RWPE2 (cell line): Measurements from ENCODE around the gene CAPN14.

Source experiments
- ATAC-seq: fragments of 200-7000 bp; cut with Tn5 transposase; 3 replicates; pipeline ENCODE4 v1.9.1; 2021; ENCODE audit warnings: low read depth
- DNase-seq: peaks from one replicate; pipeline ENCODE4 v3.0.0-alpha.2; 2020; ENCODE audit warnings: low spot score
- H3K27ac ChIP-seq: fragments of 450-650 bp; 2 replicates; pipeline ENCODE4 v1.5.1; 2017; ENCODE audit warnings: mild to moderate bottlenecking; ENCODE audit not compliant: poor library complexity, severe bottlenecking
- H3K27me3 ChIP-seq: fragments of 250-450 bp; sonication (Bioruptor Pico); 2 replicates; pipeline ENCODE4 v1.5.1; 2021; ENCODE audit warnings: mild to moderate bottlenecking, moderate library complexity; ENCODE audit not compliant: insufficient read depth, poor library complexity, severe bottlenecking
- H3K36me3 ChIP-seq: fragments of 250-450 bp; sonication (Bioruptor Pico); 2 replicates; pipeline ENCODE4 v1.5.1; 2020; ENCODE audit warnings: low read depth, mild to moderate bottlenecking, moderate library complexity
- H3K4me1 ChIP-seq: fragments of 250-450 bp; sonication (Bioruptor Pico); 2 replicates; pipeline ENCODE4 v1.5.1; 2021; ENCODE audit warnings: mild to moderate bottlenecking, moderate library complexity; ENCODE audit not compliant: insufficient read depth, poor library complexity, severe bottlenecking
- H3K4me3 ChIP-seq: fragments of 250-450 bp; sonication (Bioruptor Pico); 2 replicates; pipeline ENCODE4 v1.5.1; 2021; ENCODE audit warnings: mild to moderate bottlenecking, moderate library complexity; ENCODE audit not compliant: severe bottlenecking
- H3K9me3 ChIP-seq: fragments of 250-450 bp; sonication (Bioruptor Pico); 2 replicates; pipeline ENCODE4 v1.5.1; 2021; ENCODE audit warnings: mild to moderate bottlenecking, moderate library complexity; ENCODE audit not compliant: severe bottlenecking
- TF ChIP-seq, protein P1 (sequence below): fragments of 450-650 bp; IDR thresholded peaks from one replicate; pipeline ENCODE4 v1.5.1; 2017; ENCODE audit warnings: mild to moderate bottlenecking, moderate library complexity; ENCODE audit not compliant: poor library complexity, severe bottlenecking

The CAPN14 gene

DNA sequence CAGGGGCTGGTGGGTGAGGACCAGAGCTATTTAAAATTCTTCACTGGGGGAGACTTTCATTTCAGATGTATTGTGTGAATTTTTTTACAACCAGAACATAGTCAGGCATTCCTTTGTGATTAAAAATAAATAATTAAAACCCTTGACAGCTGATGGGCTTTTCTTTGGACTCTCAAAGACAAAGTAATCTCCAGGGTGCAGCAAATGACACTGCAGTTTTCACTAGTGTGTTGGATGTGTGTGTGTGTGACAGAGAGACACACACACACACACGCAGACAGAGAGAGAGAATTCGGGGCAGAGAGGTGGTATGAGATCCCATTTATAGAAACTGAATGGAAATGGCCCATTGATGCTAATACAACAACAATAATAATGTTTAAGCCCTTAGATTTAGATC is 68.8 kb downstream of the CAPN14 start:
- no peak for DNase-seq
- H3K9me3 ChIP-seq: no peaks in the 10 kb centered on the region
- no peak for ATAC-seq
- H3K4me1 ChIP-seq: no peaks in the 10 kb centered on the region
- TF ChIP-seq, protein P1, sequence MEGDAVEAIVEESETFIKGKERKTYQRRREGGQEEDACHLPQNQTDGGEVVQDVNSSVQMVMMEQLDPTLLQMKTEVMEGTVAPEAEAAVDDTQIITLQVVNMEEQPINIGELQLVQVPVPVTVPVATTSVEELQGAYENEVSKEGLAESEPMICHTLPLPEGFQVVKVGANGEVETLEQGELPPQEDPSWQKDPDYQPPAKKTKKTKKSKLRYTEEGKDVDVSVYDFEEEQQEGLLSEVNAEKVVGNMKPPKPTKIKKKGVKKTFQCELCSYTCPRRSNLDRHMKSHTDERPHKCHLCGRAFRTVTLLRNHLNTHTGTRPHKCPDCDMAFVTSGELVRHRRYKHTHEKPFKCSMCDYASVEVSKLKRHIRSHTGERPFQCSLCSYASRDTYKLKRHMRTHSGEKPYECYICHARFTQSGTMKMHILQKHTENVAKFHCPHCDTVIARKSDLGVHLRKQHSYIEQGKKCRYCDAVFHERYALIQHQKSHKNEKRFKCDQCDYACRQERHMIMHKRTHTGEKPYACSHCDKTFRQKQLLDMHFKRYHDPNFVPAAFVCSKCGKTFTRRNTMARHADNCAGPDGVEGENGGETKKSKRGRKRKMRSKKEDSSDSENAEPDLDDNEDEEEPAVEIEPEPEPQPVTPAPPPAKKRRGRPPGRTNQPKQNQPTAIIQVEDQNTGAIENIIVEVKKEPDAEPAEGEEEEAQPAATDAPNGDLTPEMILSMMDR: no peak
- H3K27me3 ChIP-seq: peaks cover 5% of the 10 kb centered on the region
- H3K36me3 ChIP-seq: no peaks in the 10 kb centered on the region
- no peak overlapping the region for H3K4me3 ChIP-seq
- H3K27ac ChIP-seq: no peak overlapping the region

DNA sequence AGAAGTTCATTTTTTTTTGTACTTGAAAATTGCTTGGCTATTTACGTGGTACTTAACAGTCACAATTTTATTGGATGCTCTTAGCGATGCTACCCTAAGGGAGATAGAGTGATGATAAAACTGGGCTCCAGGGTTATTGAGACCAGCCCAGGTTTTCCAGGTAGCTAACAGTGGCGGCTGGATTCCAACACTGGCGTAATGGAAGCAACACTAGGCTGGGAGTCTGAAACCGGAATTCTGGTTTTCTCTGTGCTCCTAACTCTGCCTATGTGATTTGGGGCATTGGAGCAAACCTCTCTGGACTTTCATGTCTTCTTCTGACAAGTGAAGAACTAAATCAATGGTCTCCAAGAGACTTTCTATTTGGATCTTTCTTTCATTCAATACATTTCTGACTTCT is 69.7 kb downstream of the CAPN14 start:
- ATAC-seq (no peak), DNase-seq (no peak)
- Histone ChIP-seq H3K9me3 (no peaks in the 10 kb centered on the region), H3K4me3 (no peak overlapping the region), H3K4me1 (no peaks in the 10 kb centered on the region), H3K27ac (no peak overlapping the region), H3K27me3 (peaks cover 5% of the 10 kb centered on the region), H3K36me3 (no peaks in the 10 kb centered on the region)
- TF ChIP-seq, protein P1: no peak

DNA sequence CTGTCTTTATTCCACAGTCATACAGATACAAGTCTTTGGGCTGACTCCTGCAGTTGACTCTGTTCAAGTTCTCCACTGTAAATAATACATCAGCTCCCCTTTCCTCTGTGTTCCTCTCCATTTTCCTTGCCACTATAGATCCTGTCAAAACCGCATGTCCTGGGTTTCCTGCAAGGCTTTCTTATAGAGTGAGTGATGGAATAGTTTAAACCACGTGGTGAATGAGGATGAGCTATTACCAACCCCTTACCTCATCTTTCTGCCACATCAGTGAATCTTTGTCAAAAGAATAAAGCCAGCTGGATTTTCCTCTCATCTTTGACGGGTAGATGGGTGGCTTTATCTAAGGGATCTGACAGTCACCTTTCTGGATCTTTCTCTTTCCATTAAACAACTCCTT is 75.2 kb downstream of the CAPN14 start:
- Histone ChIP-seq H3K4me3 (no peak overlapping the region), H3K27ac (no peak overlapping the region), H3K27me3 (peaks cover 5% of the 10 kb centered on the region), H3K4me1 (no peaks in the 10 kb centered on the region), H3K9me3 (no peaks in the 10 kb centered on the region), H3K36me3 (no peaks in the 10 kb centered on the region)
- ATAC-seq (no peak), DNase-seq (no peak)
- TF ChIP-seq, protein P1: no peak

DNA sequence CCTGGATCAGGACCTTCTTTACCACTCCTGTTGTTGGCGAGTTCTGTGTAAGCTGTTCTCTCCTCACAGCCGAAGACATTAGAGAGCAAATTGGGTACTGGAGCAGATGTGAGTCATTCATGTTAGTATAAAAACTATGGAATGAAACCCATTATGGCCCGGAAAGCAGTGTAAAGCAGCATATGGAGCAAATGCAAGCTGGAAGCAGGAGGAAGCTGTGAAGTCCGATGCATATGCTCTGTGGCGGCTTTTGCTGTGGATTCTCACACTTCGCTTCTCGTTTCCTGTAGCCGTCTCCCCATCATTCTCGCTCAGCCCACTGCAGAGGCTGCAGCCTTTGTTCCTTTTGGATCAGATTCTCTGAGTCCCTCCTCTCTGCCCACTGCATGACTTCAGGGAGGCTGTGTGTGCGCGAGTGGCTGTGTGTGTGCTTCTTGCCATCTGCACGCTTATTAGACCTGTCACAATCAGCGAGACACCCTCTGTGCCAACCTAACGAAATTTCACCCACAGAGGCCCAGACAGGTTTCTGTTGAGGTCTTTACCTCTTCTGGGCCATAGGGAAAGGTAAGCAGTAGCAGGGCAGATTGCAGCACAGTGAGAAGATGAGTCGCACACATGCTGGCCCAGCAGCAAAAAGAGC is 75.8 kb downstream of the CAPN14 start:
- TF ChIP-seq, protein P1: no peak
- no peaks in the 10 kb centered on the region for H3K4me1 ChIP-seq
- H3K27me3 ChIP-seq: peaks cover 2% of the 10 kb centered on the region
- no peak overlapping the region for H3K4me3 ChIP-seq
- DNase-seq: no peak
- H3K9me3 ChIP-seq: no peaks in the 10 kb centered on the region
- no peak overlapping the region for H3K27ac ChIP-seq
- no peaks in the 10 kb centered on the region for H3K36me3 ChIP-seq
- ATAC-seq: no peak

DNA sequence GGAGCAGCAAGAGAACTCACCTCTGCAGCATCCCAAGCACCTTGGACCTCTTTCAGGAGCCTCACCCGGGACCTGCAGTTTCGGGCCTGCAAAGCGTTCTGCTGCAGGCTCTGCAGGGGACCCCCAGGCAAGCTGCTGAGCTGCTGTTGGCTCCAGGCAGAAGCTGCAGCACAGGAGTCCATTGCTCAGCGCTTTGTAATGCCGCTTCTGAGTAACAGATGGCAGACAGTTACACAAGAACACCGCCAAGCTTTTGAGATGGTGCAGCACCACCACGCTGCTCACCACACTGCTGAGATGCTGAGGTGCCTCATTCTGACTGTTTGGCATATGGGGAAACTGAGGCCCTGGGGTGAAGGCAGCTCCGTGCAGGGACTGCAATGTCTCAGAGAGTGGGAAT is 77.2 kb downstream of the CAPN14 start:
- TF ChIP-seq, protein P1: no peak
- ATAC-seq (no peak), DNase-seq (no peak)
- Histone ChIP-seq H3K27ac (no peak overlapping the region), H3K9me3 (no peaks in the 10 kb centered on the region), H3K4me3 (no peak overlapping the region), H3K36me3 (no peaks in the 10 kb centered on the region), H3K4me1 (no peaks in the 10 kb centered on the region), H3K27me3 (no peaks in the 10 kb centered on the region)
